Epithelial cell of esophagus (primary cell): ENCODE data around the gene ZNF853.

Source experiments
- DNase-seq: peaks from one replicate; pipeline ENCODE4 v3.0.0; 2010; ENCODE audit warnings: low read depth
- H3K4me3 ChIP-seq: 2 replicates; pipeline ENCODE4 v1.5.1; 2011; ENCODE audit warnings: mild to moderate bottlenecking, low read length, control low read depth
- CTCF ChIP-seq: IDR thresholded peaks from 2 replicates; pipeline ENCODE4 v1.5.1; 2011; ENCODE audit warnings: low read depth, mild to moderate bottlenecking, low read length, control low read depth, inconsistent platforms; ENCODE audit not compliant: insufficient read depth; ENCODE audit errors: missing control alignments

ZNF853 gene

DNA sequence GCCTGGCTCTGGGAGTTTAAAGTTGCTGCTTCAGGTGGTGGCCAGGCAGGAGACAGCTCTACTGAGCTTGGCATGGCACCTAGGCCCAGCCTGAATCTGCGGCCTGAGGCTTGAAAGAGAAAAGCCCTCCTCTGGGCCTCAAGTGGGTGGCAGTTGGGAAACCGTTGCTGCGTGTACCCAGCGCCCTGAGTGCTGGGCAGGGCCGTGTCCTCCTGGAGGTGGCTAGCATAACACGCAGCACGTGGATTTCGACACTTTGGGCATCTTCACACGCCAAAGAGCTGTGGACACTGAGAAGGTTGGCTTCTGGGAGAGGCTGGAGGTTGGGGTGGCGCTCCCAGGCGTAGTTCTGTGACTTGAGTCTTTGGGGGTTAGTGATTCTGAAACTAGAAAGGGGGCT is 24.2 kb downstream of the ZNF853 start:
- no peak for TF ChIP-seq CTCF
- no peak overlapping the region for H3K4me3 ChIP-seq
- no peak for DNase-seq

- no peak for TF ChIP-seq CTCF
- H3K4me3 ChIP-seq = no peak overlapping the region
- peak; percentile 68 for DNase-seq
Observed at GRCh38 chr7:6640246-6640721, 24.9 kb downstream of the ZNF853 start.

GRCh38 chr7:6641305-6642035 is 26.1 kb downstream of the ZNF853 start:
- DNase-seq = no peak
- H3K4me3 ChIP-seq = no peak overlapping the region
- no peak for TF ChIP-seq CTCF

DNA sequence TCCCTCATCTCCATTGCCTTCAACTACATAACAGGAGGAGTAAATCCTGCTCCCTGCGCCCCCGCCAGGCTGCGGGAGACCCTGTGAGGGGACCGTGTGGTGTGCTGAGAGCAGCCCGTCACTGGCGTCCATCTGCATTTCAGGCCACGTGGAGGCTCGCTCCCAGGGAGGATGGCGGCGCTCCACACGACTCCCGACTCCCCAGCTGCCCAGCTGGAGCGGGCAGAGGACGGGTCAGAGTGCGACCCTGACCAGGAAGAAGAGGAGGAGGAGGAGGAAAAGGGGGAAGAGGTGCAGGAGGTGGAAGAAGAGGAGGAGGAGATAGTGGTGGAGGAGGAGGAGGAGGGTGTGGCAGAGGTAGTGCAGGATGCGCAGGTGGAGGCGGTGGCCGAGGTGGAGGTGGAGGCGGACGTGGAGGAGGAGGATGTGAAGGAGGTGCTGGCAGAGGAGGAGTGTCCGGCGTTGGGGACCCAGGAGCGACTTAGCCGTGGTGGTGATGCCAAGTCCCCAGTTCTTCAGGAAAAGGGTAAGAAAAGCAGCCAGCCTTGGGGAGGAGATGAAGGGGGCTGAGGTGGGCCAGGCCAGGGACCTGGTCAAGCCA is 26.9 kb downstream of the ZNF853 start:
- TF ChIP-seq CTCF = no peak
- no peak for DNase-seq

GRCh38 chr7:6642861-6643640 is 27.6 kb downstream of the ZNF853 start:
- H3K4me3 ChIP-seq = no peak overlapping the region
- DNase-seq = no peak
- TF ChIP-seq CTCF = no peak

More for the DNA sequence above, 26.9 kb downstream of the ZNF853 start:
- H3K4me3 ChIP-seq = no peak overlapping the region

GRCh38 chr7:6643915-6644625 is 28.7 kb downstream of the ZNF853 start:
- H3K4me3 ChIP-seq = no peak overlapping the region
- no peak for TF ChIP-seq CTCF
- no peak for DNase-seq
